ENCODE results near the gene KPNA5.

DNA sequence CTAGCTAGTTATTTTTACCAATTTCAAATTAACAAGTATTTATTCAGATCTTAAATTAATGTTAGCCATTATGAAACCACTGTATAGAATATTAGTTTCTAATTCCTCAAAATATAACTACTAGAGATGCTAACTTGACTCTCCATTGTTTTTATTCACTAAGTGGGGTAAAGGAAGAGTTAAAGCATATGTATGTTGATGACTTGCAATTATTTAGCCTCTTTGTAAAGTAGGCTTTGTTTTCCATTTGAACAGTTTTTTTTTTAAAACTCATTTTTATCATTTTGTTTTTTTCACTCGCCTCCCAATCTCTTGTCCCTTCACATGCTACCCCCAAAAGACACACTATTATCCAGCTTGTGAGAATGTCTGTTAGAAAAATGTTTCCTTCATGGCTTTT is 81.2 kb downstream of the KPNA5 start:
- TF ChIP-seq, protein P1, sequence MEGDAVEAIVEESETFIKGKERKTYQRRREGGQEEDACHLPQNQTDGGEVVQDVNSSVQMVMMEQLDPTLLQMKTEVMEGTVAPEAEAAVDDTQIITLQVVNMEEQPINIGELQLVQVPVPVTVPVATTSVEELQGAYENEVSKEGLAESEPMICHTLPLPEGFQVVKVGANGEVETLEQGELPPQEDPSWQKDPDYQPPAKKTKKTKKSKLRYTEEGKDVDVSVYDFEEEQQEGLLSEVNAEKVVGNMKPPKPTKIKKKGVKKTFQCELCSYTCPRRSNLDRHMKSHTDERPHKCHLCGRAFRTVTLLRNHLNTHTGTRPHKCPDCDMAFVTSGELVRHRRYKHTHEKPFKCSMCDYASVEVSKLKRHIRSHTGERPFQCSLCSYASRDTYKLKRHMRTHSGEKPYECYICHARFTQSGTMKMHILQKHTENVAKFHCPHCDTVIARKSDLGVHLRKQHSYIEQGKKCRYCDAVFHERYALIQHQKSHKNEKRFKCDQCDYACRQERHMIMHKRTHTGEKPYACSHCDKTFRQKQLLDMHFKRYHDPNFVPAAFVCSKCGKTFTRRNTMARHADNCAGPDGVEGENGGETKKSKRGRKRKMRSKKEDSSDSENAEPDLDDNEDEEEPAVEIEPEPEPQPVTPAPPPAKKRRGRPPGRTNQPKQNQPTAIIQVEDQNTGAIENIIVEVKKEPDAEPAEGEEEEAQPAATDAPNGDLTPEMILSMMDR (IDR thresholded peaks at IDR 0.05) = no peak
- no peak for TF ChIP-seq POLR2A (IDR thresholded peaks at IDR 0.05)
